ENCODE data around the gene DCST2. TPM values are rescaled to one million over a fixed set of nuclear protein-coding genes. Genes with fewer than 3 reads are reported as not detected.

The DCST2 gene
- total RNA-seq, 4 donors from 2014 or later = 3.8 to 11.5 (median 6.3) TPM

GRCh38 chr1:155011004-155011416, 22.6 kb downstream of the DCST2 start:
- H3K4me3 ChIP-seq (ENCODE audit: low read depth, poor library complexity, severe bottlenecking) = no peak overlapping the region
- WGBS, 2 donors = 40 to 48% methylated on average over 5 of the region's 5 CpGs
- TF ChIP-seq POLR2A (IDR thresholded peaks at IDR 0.05) = no peak
- no peak for TF ChIP-seq CTCF (IDR thresholded peaks at IDR 0.05)
- intact Hi-C loops (cut with DNase I; ENCODE audit: low total_unique reads) = loop anchor here (10.0 kb wide), 1 partner anchor 46 kb away; the partner anchor contains the start of gene PYGO2
- DNase-seq (ENCODE audit: low spot score in 2 of 2) = no peak

- 31 to 43% methylated on average over 11 of the region's 11 CpGs for WGBS, 2 donors
- intact Hi-C loops (cut with DNase I; ENCODE audit: low total_unique reads) = loop anchor here (10.0 kb wide), 1 partner anchor 46 kb away; the partner anchor contains the start of gene PYGO2
Observed at GRCh38 chr1:155010211-155010918, 23.2 kb downstream of the DCST2 start.

GRCh38 chr1:155009742-155010141, 23.8 kb downstream of the DCST2 start:
- peak overlapping the region; percentile 42 for H3K4me3 ChIP-seq (ENCODE audit: low read depth, poor library complexity, severe bottlenecking)
- WGBS, 2 donors = 57 to 62% methylated on average over 5 of the region's 5 CpGs
- no peak for DNase-seq (ENCODE audit: low spot score in 2 of 2)
- TF ChIP-seq POLR2A (IDR thresholded peaks at IDR 0.05) (no peak), CTCF (IDR thresholded peaks at IDR 0.05) (no peak)
- intact Hi-C loops (cut with DNase I; ENCODE audit: low total_unique reads) = loop anchor here (10.0 kb wide), 1 partner anchor 45 kb away; the partner anchor contains the start of gene PYGO2

More at GRCh38 chr1:155010211-155010918, 23.2 kb downstream of the DCST2 start:
- DNase-seq (ENCODE audit: low spot score in 2 of 2) = peak in 1 of 2 donors; percentile 86
- TF ChIP-seq CTCF (IDR thresholded peaks at IDR 0.05) = no peak
- no peak for TF ChIP-seq POLR2A (IDR thresholded peaks at IDR 0.05)
- H3K4me3 ChIP-seq (ENCODE audit: low read depth, poor library complexity, severe bottlenecking) = peak overlapping the region; percentile 20

- intact Hi-C loops (cut with DNase I; ENCODE audit: low total_unique reads) = no loop called here
- peak in 1 of 2 donors; percentile 89 for DNase-seq (ENCODE audit: low spot score in 2 of 2)
- 41 to 46% methylated on average over 12 of the region's 12 CpGs for WGBS, 2 donors
- TF ChIP-seq CTCF (IDR thresholded peaks at IDR 0.05) = no peak
- no peak for TF ChIP-seq POLR2A (IDR thresholded peaks at IDR 0.05)
- peak overlapping the region; percentile 42 for H3K4me3 ChIP-seq (ENCODE audit: low read depth, poor library complexity, severe bottlenecking)
Observed at GRCh38 chr1:155009221-155009711, 24.3 kb downstream of the DCST2 start.

GRCh38 chr1:155008015-155008941, 25.3 kb downstream of the DCST2 start:
- intact Hi-C loops (cut with DNase I; ENCODE audit: low total_unique reads) = no loop called here
- peak overlapping the region; percentile 42 for H3K4me3 ChIP-seq (ENCODE audit: low read depth, poor library complexity, severe bottlenecking)
- no peak for TF ChIP-seq CTCF (IDR thresholded peaks at IDR 0.05)
- no peak for TF ChIP-seq POLR2A (IDR thresholded peaks at IDR 0.05)
- peak in 1 of 2 donors; percentile 95 for DNase-seq (ENCODE audit: low spot score in 2 of 2)
- WGBS, 2 donors = 34 to 41% methylated on average over 12 to 15 of the region's 16 CpGs

Measured in lower leg skin (tissue), 4 donors.